Fibroblast of skin of right quadriceps (primary cell): ENCODE measurements around the gene ERCC5.
A peak's percentile ranks its signal among the peaks of the same experiment; 100 is the strongest.

Experiments used
- DNase-seq: peaks from one replicate; pipeline ENCODE4 v3.0.0-alpha.2; 2013

Gene ERCC5

DNA sequence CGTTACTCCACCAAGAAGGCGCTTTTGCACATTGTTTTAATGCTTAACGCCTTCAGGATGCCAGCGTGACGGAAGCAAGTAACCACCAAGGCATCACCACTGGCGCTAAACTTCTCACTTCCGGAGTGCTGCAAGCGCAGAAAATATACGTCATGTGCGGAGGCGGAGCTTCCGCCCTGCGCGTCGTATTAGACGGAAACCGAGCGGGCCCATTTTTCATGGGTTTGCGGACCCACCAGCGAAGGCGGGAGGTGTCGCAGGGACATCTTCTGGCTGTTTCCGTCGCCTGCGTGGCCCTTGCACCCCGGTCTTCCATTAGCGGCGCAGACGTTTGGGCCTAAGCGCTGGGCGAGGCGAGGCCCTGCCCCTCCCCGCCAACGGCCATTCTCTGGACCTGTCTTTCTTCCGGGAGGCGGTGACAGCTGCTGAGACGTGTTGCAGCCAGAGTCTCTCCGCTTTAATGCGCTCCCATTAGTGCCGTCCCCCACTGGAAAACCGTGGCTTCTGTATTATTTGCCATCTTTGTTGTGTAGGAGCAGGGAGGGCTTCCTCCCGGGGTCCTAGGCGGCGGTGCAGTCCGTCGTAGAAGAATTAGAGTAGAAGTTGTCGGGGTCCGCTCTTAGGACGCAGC, at the start of gene ERCC5:
TSS of gene ERCC5 (plus strand) at position 403 of the 631 bp plus-strand sequence. CDS start 235 bp downstream, outside the sequence.
- DNase-seq = peak; percentile 96

GRCh38 chr13:102798581-102799425, 47.0 kb upstream of the ERCC5 start, which contains the start of the genes BIVM and POGLUT2:
TSS of gene BIVM (plus strand) at chr13:102799119. CDS start at chr13:102807268, 8,149 bp downstream.
TSS of gene POGLUT2 (minus strand) at chr13:102798976. CDS start at chr13:102798670, 306 bp downstream.
- DNase-seq = peak; percentile 90

DNA sequence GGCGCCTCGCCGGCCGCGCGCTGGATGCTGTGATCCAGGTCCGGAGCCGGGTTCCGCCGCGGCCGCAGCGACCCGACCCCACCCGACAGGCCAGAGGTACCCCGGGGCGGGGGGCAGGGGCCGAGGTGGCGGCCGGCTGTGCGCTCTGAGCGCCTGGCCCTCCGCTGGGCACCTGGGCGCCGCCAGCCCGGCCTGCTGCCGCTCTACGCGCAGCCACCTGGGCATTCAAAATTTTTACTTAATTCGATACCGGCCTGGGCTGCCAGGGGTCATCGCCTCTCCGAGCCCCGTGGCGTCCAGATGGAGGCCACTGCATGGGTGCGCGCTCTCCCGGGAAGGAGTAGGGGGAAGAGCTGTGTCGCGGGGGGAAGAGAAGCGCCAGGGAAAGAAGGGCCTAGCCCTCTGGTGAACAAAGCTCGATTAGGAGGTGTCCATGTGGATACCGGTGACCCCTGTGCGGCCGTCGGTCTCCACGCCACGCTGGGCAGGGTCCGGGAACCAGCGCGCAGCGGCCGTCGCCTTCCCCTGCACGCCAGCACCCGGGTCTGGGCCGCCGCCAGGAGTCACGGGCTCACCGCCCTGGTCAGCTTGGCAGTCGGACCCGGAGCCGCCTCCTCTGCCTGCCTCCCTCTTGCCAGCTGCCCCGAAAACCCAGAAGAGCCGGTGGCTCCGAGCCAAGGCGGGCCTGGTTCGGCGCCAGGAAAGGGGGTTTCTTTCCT, 46.2 kb upstream of the ERCC5 start:
- no peak for DNase-seq

DNA sequence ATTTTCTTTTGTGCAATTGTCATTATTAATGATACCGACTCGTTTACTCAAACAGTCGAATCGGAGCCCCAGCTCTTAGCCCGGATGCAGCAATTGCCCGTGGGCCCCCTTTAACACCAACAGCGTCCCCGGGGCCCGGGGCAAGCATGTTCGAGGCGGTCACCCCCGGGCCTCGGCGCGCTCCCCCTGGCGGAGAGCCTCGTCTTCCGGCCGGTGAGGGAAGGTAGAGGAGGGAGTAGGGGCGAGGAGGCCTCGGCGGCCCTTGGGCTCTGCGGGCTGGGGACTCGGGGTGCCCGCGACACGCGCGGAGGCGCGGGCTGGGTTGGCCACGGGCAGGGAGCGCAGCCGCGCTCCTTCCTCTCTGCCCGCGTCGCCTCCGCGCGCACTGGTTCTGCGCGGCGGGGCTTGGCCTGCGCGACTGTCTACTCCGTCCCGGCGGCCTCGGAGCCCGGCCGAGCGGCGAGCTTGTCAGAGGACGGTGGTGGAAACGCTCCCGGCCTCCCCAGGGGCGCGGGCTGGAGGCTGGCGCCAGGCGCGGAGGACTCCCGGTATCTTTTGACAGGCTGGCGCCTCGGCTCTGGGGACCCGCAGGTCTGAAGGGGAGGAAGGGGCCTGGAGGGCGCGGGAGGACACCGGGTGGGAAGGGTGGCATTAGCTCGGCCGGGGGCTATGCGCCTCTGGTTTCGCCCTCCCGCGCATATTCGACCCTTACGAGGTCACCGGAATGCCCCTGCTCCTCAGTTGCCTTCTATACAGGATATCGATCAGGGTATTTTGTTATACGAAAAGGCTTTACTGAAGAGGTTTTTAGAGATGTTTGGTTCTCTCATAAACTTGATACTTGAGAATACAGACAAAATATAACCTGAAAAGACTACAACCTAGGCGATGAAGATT, 45.4 kb upstream of the ERCC5 start:
- DNase-seq = peak; percentile 82

DNA sequence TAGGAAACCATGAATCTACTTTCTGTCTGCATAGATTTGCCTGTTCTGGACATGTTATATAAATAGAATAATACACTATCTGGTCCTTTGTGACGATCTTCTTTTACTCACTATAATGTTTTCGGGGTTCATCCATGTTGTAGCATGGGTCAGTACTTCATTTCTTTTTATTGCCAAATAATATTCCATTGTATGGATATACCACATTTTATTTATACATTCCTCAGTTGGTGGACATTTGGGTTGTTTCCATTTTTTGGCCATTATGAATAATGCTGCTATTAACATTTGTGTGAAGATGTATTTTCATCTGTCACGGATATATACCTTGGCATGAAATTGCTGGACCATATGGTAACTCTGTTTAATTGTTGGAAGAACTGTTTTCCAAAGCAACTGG, 40.2 kb upstream of the ERCC5 start:
- no peak for DNase-seq

DNA sequence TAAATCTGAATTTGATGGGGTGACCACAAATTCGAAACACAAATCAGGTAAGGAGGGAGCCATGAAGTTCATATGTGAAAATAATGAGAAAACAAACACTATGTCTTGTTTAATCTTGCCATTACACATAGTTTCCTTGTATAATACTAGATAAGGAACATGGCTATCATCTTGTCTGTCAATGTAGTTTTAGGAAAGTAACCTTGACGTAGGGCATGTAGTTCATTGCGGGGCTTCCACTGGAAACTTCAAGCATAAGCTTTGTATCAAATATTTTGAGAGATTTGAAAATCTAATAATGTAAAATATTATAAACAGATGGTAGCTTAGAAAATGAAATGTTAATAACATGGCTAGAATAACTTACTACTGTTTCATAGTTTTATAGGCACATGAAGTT, 38.1 kb upstream of the ERCC5 start:
- DNase-seq = no peak

- DNase-seq = no peak
These were observed 33.1 kb upstream of the ERCC5 start for GRCh38 chr13:102812611-102813287.

DNA sequence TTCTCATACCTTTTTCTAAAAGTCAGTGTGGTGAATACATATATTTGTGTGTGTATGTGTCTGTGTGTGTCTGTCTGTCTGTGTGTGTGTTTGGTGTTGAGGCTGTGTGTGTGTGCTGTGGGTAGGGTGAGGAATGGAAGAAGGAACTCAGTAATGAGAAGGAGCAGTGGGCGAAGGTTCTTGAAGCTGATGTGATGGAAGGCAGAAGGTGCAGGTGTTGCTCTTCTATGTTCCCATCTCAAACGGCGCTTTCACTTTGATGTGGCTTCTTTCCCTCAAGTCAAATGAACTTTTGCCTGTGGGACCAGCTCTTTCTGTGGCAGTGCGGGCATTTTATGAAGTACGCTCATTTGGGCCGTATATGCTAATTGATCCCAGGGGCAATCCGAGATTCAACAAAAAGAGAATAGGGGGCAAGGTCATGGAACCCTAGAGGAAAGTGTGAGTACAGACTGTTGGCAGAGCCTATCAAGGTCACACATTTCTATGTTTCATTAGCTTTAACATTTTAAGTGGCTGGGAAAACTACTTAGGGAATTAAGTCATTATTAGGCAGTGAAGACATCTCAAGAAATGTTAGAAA, 31.7 kb upstream of the ERCC5 start:
- DNase-seq = no peak

GRCh38 chr13:102814793-102815192, 31.0 kb upstream of the ERCC5 start:
- no peak for DNase-seq

- DNase-seq = no peak
These were observed 30.0 kb upstream of the ERCC5 start for GRCh38 chr13:102815788-102816187.

DNA sequence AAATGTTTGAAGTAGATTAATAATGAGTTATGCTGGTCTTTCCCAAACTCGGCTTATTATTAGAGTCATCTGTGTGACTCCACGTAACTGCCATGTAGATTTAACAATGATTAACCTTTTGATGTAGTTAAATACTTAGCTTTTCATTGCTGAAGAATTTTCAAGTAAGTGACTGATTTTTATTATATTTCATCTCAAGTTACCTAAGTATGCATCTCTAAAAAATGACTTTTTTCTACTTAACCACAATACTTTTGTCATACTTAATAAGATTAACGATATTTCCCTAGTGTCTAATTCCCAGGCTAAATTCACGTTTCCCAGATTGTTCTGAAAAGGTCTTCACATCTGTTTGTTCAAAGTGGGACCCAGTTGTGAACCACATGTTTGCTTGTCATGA, 29.1 kb upstream of the ERCC5 start:
- DNase-seq = peak; percentile 51

DNA sequence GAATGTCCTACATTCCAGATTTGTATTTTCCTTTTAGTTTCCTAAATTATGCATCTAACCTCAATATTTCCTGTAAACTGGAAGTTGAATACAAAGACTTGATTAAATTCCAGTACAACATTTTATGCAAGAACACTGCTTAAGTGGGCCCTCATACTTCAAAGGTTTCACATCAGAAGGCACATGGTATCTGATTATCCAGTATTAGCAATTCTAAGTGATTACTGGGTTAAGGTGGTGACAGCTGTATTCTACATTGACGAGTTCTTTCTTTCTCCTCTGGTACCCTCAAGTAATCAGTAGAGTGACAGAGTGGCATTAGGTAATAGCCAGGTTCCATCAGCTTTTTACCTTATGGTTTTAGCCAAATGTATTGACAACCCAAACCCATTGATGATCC, 28.6 kb upstream of the ERCC5 start:
- no peak for DNase-seq

DNA sequence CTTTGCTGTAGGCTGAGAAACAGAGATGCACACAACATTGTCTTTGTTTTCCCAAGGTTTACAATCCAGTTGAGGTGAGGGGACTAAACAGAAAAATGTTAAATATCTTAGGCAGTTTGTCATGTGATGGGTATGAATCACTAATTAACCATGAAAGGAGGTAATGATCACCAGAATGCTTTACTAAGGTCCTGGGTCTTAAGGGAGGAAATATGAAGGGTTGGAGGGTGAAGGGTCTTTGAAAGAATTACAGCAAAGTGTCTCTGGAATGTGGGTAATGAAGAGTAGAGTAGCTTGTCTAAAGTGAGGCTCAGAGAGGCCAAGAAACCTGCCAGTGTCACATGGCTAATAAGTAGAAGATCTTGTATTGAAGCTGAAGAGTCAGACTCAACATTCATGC, 27.9 kb upstream of the ERCC5 start:
- DNase-seq = peak; percentile 51

DNA sequence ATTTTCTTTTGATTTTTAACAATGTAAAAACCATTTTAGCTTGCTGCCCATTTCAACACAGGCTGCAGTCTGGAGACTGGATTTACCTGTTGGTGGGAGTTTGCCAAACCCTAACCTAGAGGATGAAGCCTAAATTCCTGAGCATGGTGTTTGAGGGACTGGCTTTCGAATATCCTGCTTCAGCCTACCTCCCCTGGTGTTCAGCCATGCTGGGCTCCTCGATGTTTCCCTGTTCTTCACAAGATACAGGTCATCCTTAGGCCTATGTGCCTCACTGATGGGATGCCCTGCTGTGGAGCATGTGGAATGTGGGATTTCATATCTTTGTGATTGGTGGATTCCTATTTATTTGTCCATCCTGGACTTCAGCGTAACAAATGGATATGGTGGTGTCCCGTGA, 20.4 kb upstream of the ERCC5 start:
- no peak for DNase-seq

DNA sequence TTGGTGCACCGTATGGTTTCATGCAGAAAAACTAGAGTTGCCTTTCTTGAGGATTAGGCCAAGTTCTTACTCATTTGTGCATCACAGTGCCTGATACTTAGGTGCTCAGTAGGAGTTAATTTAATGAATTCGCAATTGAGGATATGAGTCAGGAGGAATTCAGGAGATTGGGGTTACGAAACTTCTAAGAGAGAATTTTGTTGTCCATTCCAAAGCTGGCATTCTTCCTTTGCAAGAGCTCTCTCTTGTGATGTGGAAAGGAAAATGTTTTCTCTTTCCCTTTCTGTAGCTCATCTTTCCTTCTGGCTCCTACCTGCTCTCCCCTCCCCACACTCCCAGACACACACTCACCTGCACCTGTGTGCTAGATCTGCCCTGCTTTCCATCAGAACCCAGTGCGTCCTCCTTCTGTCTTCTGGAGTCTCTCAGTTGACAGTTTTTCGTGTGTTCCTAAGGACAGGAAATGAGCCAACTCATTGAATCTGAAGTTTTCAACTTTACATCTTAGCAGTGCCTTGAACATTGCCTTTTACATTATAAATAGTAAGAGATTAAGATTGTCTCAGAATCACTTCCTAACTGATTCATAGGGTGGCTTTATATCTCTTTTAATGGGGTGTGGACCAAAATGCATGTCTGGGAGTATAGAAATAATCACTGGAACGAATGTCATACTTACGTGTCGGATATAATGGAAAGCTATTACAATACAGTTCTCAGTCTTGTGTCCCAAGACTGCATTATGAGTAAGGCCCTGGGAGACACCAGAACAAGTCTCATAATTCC, 19.7 kb upstream of the ERCC5 start:
- peak; percentile 94 for DNase-seq

- no peak for DNase-seq
These were observed 15.2 kb upstream of the ERCC5 start for GRCh38 chr13:102830646-102831045.

GRCh38 chr13:102836471-102836870, 9.4 kb upstream of the ERCC5 start:
- DNase-seq = no peak

- no peak for DNase-seq
These were observed 7.6 kb upstream of the ERCC5 start for GRCh38 chr13:102838273-102838672.

- DNase-seq = no peak
These were observed 6.8 kb upstream of the ERCC5 start for GRCh38 chr13:102838982-102839381.

DNA sequence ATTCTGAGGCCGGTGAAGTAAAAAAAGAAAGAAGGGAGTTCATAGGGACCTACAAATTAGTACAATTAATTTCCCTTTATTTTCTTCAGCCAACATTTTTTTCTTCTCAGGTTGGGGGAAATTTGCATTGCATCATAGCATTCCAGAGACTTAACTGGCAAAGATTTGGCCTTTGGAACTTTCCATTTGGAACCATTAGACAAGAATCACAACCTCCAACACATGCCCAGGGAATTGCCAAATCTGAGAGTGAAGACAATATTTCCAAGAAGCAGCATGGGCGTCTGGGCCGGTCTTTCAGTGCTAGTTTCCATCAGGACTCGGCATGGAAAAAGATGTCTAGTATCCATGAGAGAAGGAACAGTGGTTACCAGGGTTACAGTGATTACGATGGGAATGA, 6.4 kb upstream of the ERCC5 start:
- peak; percentile 26 for DNase-seq

- no peak for DNase-seq
These were observed 573 bp upstream of the ERCC5 start for GRCh38 chr13:102845289-102845629.
